ENCODE data around the gene TIMP3. TPM values are rescaled to one million over a fixed set of nuclear protein-coding genes. Genes with fewer than 3 reads are reported as not detected.
A peak's percentile ranks its signal among the peaks of the same experiment; 100 is the strongest.

The TIMP3 gene
- total and polyA plus RNA-seq, 5 donors = 412 to 893 (median 524) TPM

GRCh38 chr22:32799496-32799895 lies 2.0 kb upstream of the TIMP3 start:
- DNase-seq (no peak), ATAC-seq (no peak)
- 94% methylated on average over 6 of the region's 6 CpGs for WGBS
- Histone ChIP-seq H3K4me3 (ENCODE audit: low read length) (no peak overlapping the region), H3K27ac (ENCODE audit: low read length) (no peak overlapping the region), H3K27me3 (ENCODE audit: control insufficient read depth, insufficient read depth) (no peaks in the 10 kb centered on the region), H3K4me1 (ENCODE audit: control insufficient read depth, insufficient read depth, low read length) (peaks cover 5% of the 10 kb centered on the region), H3K9me3 (ENCODE audit: control insufficient read depth, low read length) (no peaks in the 10 kb centered on the region)
- intact Hi-C loops (cut with DNase I) = loop anchor here in 3 of 4 donors (5.0 kb wide), 3 partner anchors 137 to 272 kb away; no protein-coding TSS in a partner anchor

GRCh38 chr22:32800158-32800882 lies 1.2 kb upstream of the TIMP3 start:
- no peaks in the 10 kb centered on the region for H3K9me3 ChIP-seq (ENCODE audit: control insufficient read depth, low read length)
- H3K4me1 ChIP-seq (ENCODE audit: control insufficient read depth, insufficient read depth, low read length) = peaks cover 9% of the 10 kb centered on the region
- WGBS = 50% methylated on average over 8 of the region's 8 CpGs
- peak overlapping the region; percentile 69 for H3K27ac ChIP-seq (ENCODE audit: low read length)
- intact Hi-C loops (cut with DNase I) = loop anchor here (5.0 to 10.0 kb wide), 6 partner anchors 52 to 194 kb away; no protein-coding TSS in a partner anchor
- H3K27me3 ChIP-seq (ENCODE audit: control insufficient read depth, insufficient read depth) = no peaks in the 10 kb centered on the region
- H3K4me3 ChIP-seq (ENCODE audit: low read length) = peak overlapping the region; percentile 88
- DNase-seq (peak; percentile 26 to 72 (median 62)), ATAC-seq (no peak)

GRCh38 chr22:32800994-32801536 lies 440 bp upstream of the TIMP3 start:
- H3K4me1 ChIP-seq (ENCODE audit: control insufficient read depth, insufficient read depth, low read length) = peaks cover 12% of the 10 kb centered on the region

GRCh38 chr22:32802237-32802765 lies 796 bp downstream of the TIMP3 start:
- peak in 1 of 3 donors; percentile 20 for DNase-seq
- intact Hi-C loops (cut with DNase I) = loop anchor here (5.0 to 10.0 kb wide), 6 partner anchors 50 to 192 kb away; no protein-coding TSS in a partner anchor
- peak overlapping the region; percentile 88 for H3K4me3 ChIP-seq (ENCODE audit: low read length)
- peak overlapping the region; percentile 67 for H3K27ac ChIP-seq (ENCODE audit: low read length)
- no peaks in the 10 kb centered on the region for H3K27me3 ChIP-seq (ENCODE audit: control insufficient read depth, insufficient read depth)
- no peak for ATAC-seq
- 2% methylated on average over 15 of the region's 15 CpGs for WGBS
- H3K9me3 ChIP-seq (ENCODE audit: control insufficient read depth, low read length) = no peaks in the 10 kb centered on the region
- peaks cover 10% of the 10 kb centered on the region for H3K4me1 ChIP-seq (ENCODE audit: control insufficient read depth, insufficient read depth, low read length)

More at GRCh38 chr22:32800994-32801536, 440 bp upstream of the TIMP3 start:
- H3K4me3 ChIP-seq (ENCODE audit: low read length) = peak overlapping the region; percentile 88
- no peak for DNase-seq
- H3K27me3 ChIP-seq (ENCODE audit: control insufficient read depth, insufficient read depth) = no peaks in the 10 kb centered on the region
- H3K9me3 ChIP-seq (ENCODE audit: control insufficient read depth, low read length) = no peaks in the 10 kb centered on the region
- peak overlapping the region; percentile 69 for H3K27ac ChIP-seq (ENCODE audit: low read length)
- WGBS = 11% methylated on average over 21 of the region's 21 CpGs
- intact Hi-C loops (cut with DNase I) = loop anchor here (5.0 to 10.0 kb wide), 6 partner anchors 51 to 194 kb away; no protein-coding TSS in a partner anchor
- peak in 1 of 2 donors; percentile 1 for ATAC-seq

- Histone ChIP-seq H3K9me3 (ENCODE audit: control insufficient read depth, low read length) (no peaks in the 10 kb centered on the region), H3K4me3 (ENCODE audit: low read length) (peak overlapping the region; percentile 88), H3K4me1 (ENCODE audit: control insufficient read depth, insufficient read depth, low read length) (peaks cover 10% of the 10 kb centered on the region), H3K27me3 (ENCODE audit: control insufficient read depth, insufficient read depth) (no peaks in the 10 kb centered on the region), H3K27ac (ENCODE audit: low read length) (peak overlapping the region; percentile 67)
- intact Hi-C loops (cut with DNase I) = loop anchor here (5.0 to 10.0 kb wide), 6 partner anchors 49 to 192 kb away; no protein-coding TSS in a partner anchor
- 17% methylated on average over 7 of the region's 7 CpGs for WGBS
- ATAC-seq (peak; percentile 9 to 39), DNase-seq (peak; percentile 50 to 78 (median 76))
Observed at GRCh38 chr22:32803020-32803737, 1.7 kb downstream of the TIMP3 start.

GRCh38 chr22:32803738-32804435 lies 2.4 kb downstream of the TIMP3 start:
- H3K4me3 ChIP-seq (ENCODE audit: low read length) = peak overlapping the region; percentile 88
- H3K27ac ChIP-seq (ENCODE audit: low read length) = peak overlapping the region; percentile 86
- H3K27me3 ChIP-seq (ENCODE audit: control insufficient read depth, insufficient read depth) = no peaks in the 10 kb centered on the region
- H3K9me3 ChIP-seq (ENCODE audit: control insufficient read depth, low read length) = no peaks in the 10 kb centered on the region
- H3K4me1 ChIP-seq (ENCODE audit: control insufficient read depth, insufficient read depth, low read length) = peaks cover 16% of the 10 kb centered on the region
- intact Hi-C loops (cut with DNase I) = loop anchor here (5.0 to 10.0 kb wide), 6 partner anchors 48 to 191 kb away; no protein-coding TSS in a partner anchor
- 15% methylated on average over 13 of the region's 13 CpGs for WGBS
- DNase-seq (peak in 2 of 3 donors; percentile 34 to 61), ATAC-seq (no peak)

GRCh38 chr22:32804531-32805360 lies 3.2 kb downstream of the TIMP3 start:
- Histone ChIP-seq H3K4me1 (ENCODE audit: control insufficient read depth, insufficient read depth, low read length) (peaks cover 22% of the 10 kb centered on the region), H3K4me3 (ENCODE audit: low read length) (peak overlapping the region; percentile 88), H3K27ac (ENCODE audit: low read length) (peak overlapping the region; percentile 86), H3K27me3 (ENCODE audit: control insufficient read depth, insufficient read depth) (no peaks in the 10 kb centered on the region), H3K9me3 (ENCODE audit: control insufficient read depth, low read length) (no peaks in the 10 kb centered on the region)
- peak in 2 of 3 donors; percentile 31 to 60 for DNase-seq
- intact Hi-C loops (cut with DNase I) = loop anchor here (5.0 to 10.0 kb wide), 6 partner anchors 48 to 190 kb away; no protein-coding TSS in a partner anchor
- ATAC-seq = no peak
- WGBS = 28% methylated on average over 14 of the region's 14 CpGs

GRCh38 chr22:32805361-32805881 lies 3.9 kb downstream of the TIMP3 start:
- Histone ChIP-seq H3K27me3 (ENCODE audit: control insufficient read depth, insufficient read depth) (no peaks in the 10 kb centered on the region), H3K9me3 (ENCODE audit: control insufficient read depth, low read length) (no peaks in the 10 kb centered on the region), H3K27ac (ENCODE audit: low read length) (peak overlapping the region; percentile 86), H3K4me3 (ENCODE audit: low read length) (peak overlapping the region; percentile 88), H3K4me1 (ENCODE audit: control insufficient read depth, insufficient read depth, low read length) (peaks cover 28% of the 10 kb centered on the region)
- intact Hi-C loops (cut with DNase I) = loop anchor here in 3 of 4 donors (10.0 kb wide), 2 partner anchors 49 to 189 kb away; no protein-coding TSS in a partner anchor
- ATAC-seq (no peak), DNase-seq (no peak)
- 72% methylated on average over 4 of the region's 4 CpGs for WGBS

- Histone ChIP-seq H3K27me3 (ENCODE audit: control insufficient read depth, insufficient read depth) (no peaks in the 10 kb centered on the region), H3K27ac (ENCODE audit: low read length) (peak overlapping the region; percentile 65), H3K4me1 (ENCODE audit: control insufficient read depth, insufficient read depth, low read length) (peaks cover 33% of the 10 kb centered on the region), H3K9me3 (ENCODE audit: control insufficient read depth, low read length) (no peaks in the 10 kb centered on the region), H3K4me3 (ENCODE audit: low read length) (peak overlapping the region; percentile 5)
- ATAC-seq (no peak), DNase-seq (no peak)
- 37% methylated on average over 2 of the region's 2 CpGs for WGBS
- intact Hi-C loops (cut with DNase I) = loop anchor here in 3 of 4 donors (10.0 kb wide), 2 partner anchors 49 to 189 kb away; no protein-coding TSS in a partner anchor
Observed at GRCh38 chr22:32806296-32806695, 4.8 kb downstream of the TIMP3 start.

All from right cardiac atrium (tissue), 5 donors.